GM18526 (cell line): ENCODE measurements around the gene CHD9.

Experiments
- POLR2A ChIP-seq: IDR thresholded peaks from 3 replicates; pipeline ENCODE4 v1.6.1; 2011; ENCODE audit not compliant: insufficient read length; ENCODE audit errors: extremely low read depth

The CHD9 gene

GRCh38 chr16:53219795-53220454 is 165.1 kb downstream of the CHD9 start:
- no peak for TF ChIP-seq POLR2A

GRCh38 chr16:53220585-53220984 is 165.8 kb downstream of the CHD9 start:
- TF ChIP-seq POLR2A: no peak

GRCh38 chr16:53224951-53225533 is 170.3 kb downstream of the CHD9 start:
- no peak for TF ChIP-seq POLR2A

GRCh38 chr16:53232826-53233529 is 178.2 kb downstream of the CHD9 start:
- TF ChIP-seq POLR2A: no peak

- no peak for TF ChIP-seq POLR2A
These were observed 180.0 kb downstream of the CHD9 start for GRCh38 chr16:53234836-53235235.

GRCh38 chr16:53235851-53236250 is 181.1 kb downstream of the CHD9 start:
- TF ChIP-seq POLR2A: no peak

GRCh38 chr16:53249331-53249730 is 194.5 kb downstream of the CHD9 start:
- TF ChIP-seq POLR2A: no peak

- TF ChIP-seq POLR2A: no peak
These were observed 202.2 kb downstream of the CHD9 start for GRCh38 chr16:53257001-53257400.

- TF ChIP-seq POLR2A: no peak
These were observed 204.0 kb downstream of the CHD9 start for GRCh38 chr16:53258809-53259208.

GRCh38 chr16:53261276-53261675 is 206.5 kb downstream of the CHD9 start:
- TF ChIP-seq POLR2A: no peak

GRCh38 chr16:53262645-53263044 is 207.9 kb downstream of the CHD9 start:
- TF ChIP-seq POLR2A: no peak

GRCh38 chr16:53266156-53266555 is 211.4 kb downstream of the CHD9 start:
- no peak for TF ChIP-seq POLR2A

GRCh38 chr16:53281280-53281679 is 226.5 kb downstream of the CHD9 start:
- TF ChIP-seq POLR2A: no peak

- no peak for TF ChIP-seq POLR2A
These were observed 227.1 kb downstream of the CHD9 start for GRCh38 chr16:53281859-53282258.

GRCh38 chr16:53282328-53282727 is 227.5 kb downstream of the CHD9 start:
- no peak for TF ChIP-seq POLR2A
